ENCODE measurements around the gene EEF1B2. TPM values are rescaled to one million over a fixed set of nuclear protein-coding genes. Genes with fewer than 3 reads are reported as not detected.
"Not testable (repeated sequence)": the region's sequence is repeated elsewhere in the genome, so short reads cannot be mapped to it uniquely, and the experiment has no call there.

Gene EEF1B2
- total RNA-seq, 4 donors from 2014 or later = 237 to 689 (median 502) TPM

GRCh38 chr2:206158563-206159345, 941 bp upstream of the EEF1B2 start:
- WGBS = under 1% methylated on average over 22 of the region's 33 CpGs
- H3K27me3 ChIP-seq = no peaks in the 10 kb centered on the region
- peak overlapping the region; percentile 95 for H3K4me3 ChIP-seq
- peaks cover 35% of the 10 kb centered on the region for H3K4me1 ChIP-seq
- TF ChIP-seq POLR2AphosphoS5 (IDR thresholded peaks at IDR 0.05) (no peak), CTCF (IDR thresholded peaks at IDR 0.05) (no peak), EP300 (IDR thresholded peaks at IDR 0.05) (no peak), POLR2A (IDR thresholded peaks at IDR 0.05) (no peak)
- no peaks in the 10 kb centered on the region for H3K9me3 ChIP-seq
- peak overlapping the region; percentile 94 for H3K27ac ChIP-seq
- H3K36me3 ChIP-seq = peaks cover 25% of the 10 kb centered on the region
- no peak for DNase-seq (ENCODE audit: low spot score in 2 of 2)

DNA sequence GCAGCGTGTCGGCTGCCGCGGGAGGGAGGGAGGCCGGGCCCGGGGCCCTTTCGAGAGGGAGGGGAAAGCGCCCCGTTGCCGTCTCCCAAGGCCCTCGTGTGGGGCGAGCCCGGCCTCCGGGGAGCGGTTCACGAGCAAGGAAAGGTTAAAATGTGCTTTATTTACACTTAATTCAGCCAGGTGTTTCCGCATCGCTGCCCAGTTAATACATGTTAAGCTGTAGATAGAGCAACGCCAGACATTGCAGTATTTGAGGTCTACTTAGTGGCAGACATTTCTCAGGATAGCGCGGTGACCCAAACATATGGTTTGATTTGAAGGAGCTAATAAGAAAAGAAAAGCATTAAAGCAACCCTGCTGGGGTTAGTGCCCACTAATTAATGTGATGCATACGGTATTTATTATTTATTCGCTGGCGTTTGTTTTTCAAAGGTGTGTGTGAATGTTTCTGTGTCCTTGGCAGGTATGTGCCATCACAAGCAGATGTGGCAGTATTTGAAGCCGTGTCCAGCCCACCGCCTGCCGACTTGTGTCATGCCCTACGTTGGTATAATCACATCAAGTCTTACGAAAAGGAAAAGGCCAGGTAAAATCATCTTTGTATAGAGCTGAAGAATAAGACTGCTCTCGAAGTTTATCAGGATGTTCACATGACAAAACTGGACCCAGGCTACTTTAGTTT, 571 bp downstream of the EEF1B2 start:
- WGBS = 8% methylated on average over 14 of the region's 30 CpGs
- no peak for TF ChIP-seq CTCF (IDR thresholded peaks at IDR 0.05)
- no peak for TF ChIP-seq POLR2AphosphoS5 (IDR thresholded peaks at IDR 0.05)
- no peak for TF ChIP-seq POLR2A (IDR thresholded peaks at IDR 0.05)
- TF ChIP-seq EP300 (IDR thresholded peaks at IDR 0.05) = no peak
- DNase-seq (ENCODE audit: low spot score in 2 of 2) = no peak
- peak overlapping the region; percentile 94 for H3K27ac ChIP-seq
- peaks cover 32% of the 10 kb centered on the region for H3K4me1 ChIP-seq
- H3K9me3 ChIP-seq = no peaks in the 10 kb centered on the region
- peaks cover 25% of the 10 kb centered on the region for H3K36me3 ChIP-seq
- peak overlapping the region; percentile 95 for H3K4me3 ChIP-seq
- H3K27me3 ChIP-seq = no peaks in the 10 kb centered on the region

DNA sequence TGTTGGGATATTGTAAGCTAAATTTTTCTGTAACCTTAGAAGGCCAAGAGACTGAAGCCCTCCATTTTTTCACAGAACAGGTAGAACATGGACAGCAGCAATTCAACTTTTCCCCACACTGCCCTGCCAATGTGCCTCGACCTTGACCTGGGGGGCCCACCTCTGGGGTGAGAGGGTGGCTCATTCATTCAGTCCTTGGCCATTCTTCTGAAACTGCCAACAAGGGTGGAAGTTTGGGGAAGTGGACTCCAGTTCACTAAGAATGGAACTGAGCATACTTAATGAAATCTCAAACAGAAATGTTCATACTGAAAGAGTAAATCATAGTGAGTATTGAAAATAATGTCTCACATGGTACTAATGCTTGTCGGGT, 1.1 kb downstream of the EEF1B2 start:
- Histone ChIP-seq H3K9me3 (no peaks in the 10 kb centered on the region), H3K27ac (peak overlapping the region; percentile 94), H3K36me3 (peaks cover 25% of the 10 kb centered on the region), H3K4me1 (peaks cover 32% of the 10 kb centered on the region), H3K4me3 (peak overlapping the region; percentile 95), H3K27me3 (no peaks in the 10 kb centered on the region)
- DNase-seq (ENCODE audit: low spot score in 2 of 2) = no peak
- WGBS = 75% methylated on average over 2 of the region's 2 CpGs
- TF ChIP-seq POLR2A (IDR thresholded peaks at IDR 0.05) = no peak
- no peak for TF ChIP-seq POLR2AphosphoS5 (IDR thresholded peaks at IDR 0.05)
- no peak for TF ChIP-seq EP300 (IDR thresholded peaks at IDR 0.05)
- TF ChIP-seq CTCF (IDR thresholded peaks at IDR 0.05) = no peak

- not testable (repeated sequence) for DNase-seq (ENCODE audit: low spot score in 2 of 2)
- WGBS = 89% methylated on average over 4 of the region's 4 CpGs
- peaks cover 21% of the 10 kb centered on the region for H3K4me1 ChIP-seq
These were observed 2.7 kb downstream of the EEF1B2 start for GRCh38 chr2:206162401-206162800.

DNA sequence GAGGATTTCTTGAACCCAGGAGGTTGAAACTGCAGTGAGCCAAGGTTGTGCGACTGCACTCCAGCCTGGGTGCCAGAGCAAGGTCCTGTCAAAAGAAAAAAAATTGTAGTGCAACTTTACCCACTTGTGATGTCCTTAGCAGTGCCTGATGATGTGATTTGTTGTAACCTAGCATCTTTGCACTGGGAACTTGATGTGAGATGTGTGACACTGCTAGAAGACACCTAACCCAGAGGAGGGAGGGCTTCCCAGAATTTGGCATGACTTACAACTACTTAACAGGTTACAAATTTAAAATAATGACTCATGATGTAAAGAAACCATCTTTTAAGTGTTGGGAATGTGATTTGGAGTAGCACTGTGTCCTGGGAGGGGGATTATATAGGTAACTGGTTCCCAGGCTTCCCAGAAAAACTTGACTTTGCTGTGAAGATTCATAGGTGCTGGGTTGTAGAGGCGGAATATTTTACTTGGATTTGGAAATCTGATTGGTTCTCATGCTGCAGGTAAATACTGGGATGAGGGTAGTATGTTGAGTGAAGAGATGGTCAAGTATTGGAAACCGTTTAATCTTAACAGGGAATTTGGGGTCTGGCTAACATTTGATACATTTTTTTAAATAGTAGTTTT, 3.7 kb downstream of the EEF1B2 start:
- no peak overlapping the region for H3K4me3 ChIP-seq
- WGBS = 80% methylated on average over 3 of the region's 3 CpGs
- peaks cover 17% of the 10 kb centered on the region for H3K4me1 ChIP-seq
- H3K36me3 ChIP-seq = peaks cover 34% of the 10 kb centered on the region
- TF ChIP-seq POLR2A (IDR thresholded peaks at IDR 0.05) (no peak), CTCF (IDR thresholded peaks at IDR 0.05) (no peak), EP300 (IDR thresholded peaks at IDR 0.05) (no peak), POLR2AphosphoS5 (IDR thresholded peaks at IDR 0.05) (no peak)
- no peaks in the 10 kb centered on the region for H3K9me3 ChIP-seq
- H3K27ac ChIP-seq = no peak overlapping the region
- no peaks in the 10 kb centered on the region for H3K27me3 ChIP-seq
- no peak for DNase-seq (ENCODE audit: low spot score in 2 of 2)

More at GRCh38 chr2:206162401-206162800, 2.7 kb downstream of the EEF1B2 start:
- H3K27me3 ChIP-seq, H3K27ac ChIP-seq, H3K9me3 ChIP-seq, H3K4me3 ChIP-seq: not testable (repeated sequence)
- H3K36me3 ChIP-seq = peaks cover 26% of the 10 kb centered on the region

All from suprapubic skin (tissue), 4 donors.